A673 (cell line): Measurements from ENCODE around the gene SKAP1.

Source experiments
- EZH2 ChIP-seq: fragments of 200-600 bp; sonication (generic); IDR thresholded peaks from 2 replicates; pipeline ENCODE4 v1.6.1; 2017; ENCODE audit warnings: borderline replicate concordance, low read depth, mild to moderate bottlenecking, mixed read lengths, antibody characterized with exemption, low read length; ENCODE audit not compliant: poor library complexity, severe bottlenecking
- TF ChIP-seq, protein P1 (sequence below): fragments of 300-800, 200-600 bp; sonication (generic); conservative IDR thresholded peaks from 2 replicates; pipeline ENCODE4 v1.5.1; 2017; ENCODE audit warnings: low read depth, mild to moderate bottlenecking, antibody characterized with exemption, low read length, moderate library complexity, mixed read lengths

DNA sequence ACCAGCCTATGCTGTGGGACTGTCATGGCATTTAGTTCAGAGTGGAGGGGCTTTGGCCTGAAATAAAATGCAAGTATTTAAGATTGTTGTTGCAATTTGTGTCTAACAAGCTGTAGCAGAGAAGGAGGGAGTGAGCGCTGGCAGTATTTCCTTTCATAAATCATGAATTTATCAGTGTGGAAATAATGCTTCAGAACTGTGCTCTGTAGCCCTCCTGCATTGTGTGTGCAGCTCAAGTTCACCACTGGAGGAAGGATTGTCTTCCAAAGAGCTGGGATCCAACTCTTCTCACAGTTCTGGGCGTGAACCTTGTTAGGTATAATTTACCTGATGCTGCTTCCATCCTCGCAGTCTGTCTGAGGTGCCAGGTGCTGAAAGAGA, 307.4 kb downstream of the SKAP1 start:
- no peak for TF ChIP-seq EZH2
- TF ChIP-seq, protein P1, sequence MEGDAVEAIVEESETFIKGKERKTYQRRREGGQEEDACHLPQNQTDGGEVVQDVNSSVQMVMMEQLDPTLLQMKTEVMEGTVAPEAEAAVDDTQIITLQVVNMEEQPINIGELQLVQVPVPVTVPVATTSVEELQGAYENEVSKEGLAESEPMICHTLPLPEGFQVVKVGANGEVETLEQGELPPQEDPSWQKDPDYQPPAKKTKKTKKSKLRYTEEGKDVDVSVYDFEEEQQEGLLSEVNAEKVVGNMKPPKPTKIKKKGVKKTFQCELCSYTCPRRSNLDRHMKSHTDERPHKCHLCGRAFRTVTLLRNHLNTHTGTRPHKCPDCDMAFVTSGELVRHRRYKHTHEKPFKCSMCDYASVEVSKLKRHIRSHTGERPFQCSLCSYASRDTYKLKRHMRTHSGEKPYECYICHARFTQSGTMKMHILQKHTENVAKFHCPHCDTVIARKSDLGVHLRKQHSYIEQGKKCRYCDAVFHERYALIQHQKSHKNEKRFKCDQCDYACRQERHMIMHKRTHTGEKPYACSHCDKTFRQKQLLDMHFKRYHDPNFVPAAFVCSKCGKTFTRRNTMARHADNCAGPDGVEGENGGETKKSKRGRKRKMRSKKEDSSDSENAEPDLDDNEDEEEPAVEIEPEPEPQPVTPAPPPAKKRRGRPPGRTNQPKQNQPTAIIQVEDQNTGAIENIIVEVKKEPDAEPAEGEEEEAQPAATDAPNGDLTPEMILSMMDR: no peak
